SHP77 (cell line): ENCODE data around the gene MORN1.

Experiments used
- DNase-seq, 2 experiments: peaks; one replicate each; lab custom pipeline; 2025; lab: John Stamatoyannopoulos, UW

MORN1 gene

DNA sequence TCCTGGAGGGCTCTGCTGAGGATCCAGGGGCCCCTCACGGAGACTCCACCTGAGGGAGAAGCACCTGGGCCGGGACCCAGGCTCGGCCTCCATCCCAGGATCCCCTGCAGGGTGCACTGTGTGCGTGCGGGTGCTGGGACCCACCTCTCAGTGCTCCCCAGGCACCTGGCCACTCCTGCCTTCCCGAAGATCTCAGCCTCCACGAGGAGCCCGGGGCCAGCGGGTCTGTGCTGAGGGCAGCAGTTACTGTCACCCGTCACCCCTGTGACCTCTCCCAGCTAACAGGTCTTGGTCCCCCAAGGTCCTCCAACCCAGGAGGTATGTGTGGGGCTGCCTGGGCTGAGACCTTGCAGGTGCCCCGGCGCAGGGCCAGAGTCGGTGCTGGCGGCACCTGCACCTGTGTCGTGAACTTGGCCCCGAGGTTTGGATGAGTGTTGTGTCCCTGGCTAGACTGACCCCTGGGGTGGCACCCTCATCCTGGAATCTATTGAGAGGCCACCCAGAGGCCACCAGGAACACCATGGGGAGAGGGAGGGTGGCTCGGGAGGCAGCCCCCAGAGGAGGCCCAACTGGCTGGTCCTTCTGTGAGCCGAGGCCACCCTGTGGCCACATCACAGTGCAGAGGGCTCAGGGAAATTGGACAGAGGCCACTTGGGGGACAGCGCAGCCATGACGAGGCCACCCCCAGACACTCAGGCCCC is 17.7 kb downstream of the MORN1 start:
- DNase-seq, result no peak

DNA sequence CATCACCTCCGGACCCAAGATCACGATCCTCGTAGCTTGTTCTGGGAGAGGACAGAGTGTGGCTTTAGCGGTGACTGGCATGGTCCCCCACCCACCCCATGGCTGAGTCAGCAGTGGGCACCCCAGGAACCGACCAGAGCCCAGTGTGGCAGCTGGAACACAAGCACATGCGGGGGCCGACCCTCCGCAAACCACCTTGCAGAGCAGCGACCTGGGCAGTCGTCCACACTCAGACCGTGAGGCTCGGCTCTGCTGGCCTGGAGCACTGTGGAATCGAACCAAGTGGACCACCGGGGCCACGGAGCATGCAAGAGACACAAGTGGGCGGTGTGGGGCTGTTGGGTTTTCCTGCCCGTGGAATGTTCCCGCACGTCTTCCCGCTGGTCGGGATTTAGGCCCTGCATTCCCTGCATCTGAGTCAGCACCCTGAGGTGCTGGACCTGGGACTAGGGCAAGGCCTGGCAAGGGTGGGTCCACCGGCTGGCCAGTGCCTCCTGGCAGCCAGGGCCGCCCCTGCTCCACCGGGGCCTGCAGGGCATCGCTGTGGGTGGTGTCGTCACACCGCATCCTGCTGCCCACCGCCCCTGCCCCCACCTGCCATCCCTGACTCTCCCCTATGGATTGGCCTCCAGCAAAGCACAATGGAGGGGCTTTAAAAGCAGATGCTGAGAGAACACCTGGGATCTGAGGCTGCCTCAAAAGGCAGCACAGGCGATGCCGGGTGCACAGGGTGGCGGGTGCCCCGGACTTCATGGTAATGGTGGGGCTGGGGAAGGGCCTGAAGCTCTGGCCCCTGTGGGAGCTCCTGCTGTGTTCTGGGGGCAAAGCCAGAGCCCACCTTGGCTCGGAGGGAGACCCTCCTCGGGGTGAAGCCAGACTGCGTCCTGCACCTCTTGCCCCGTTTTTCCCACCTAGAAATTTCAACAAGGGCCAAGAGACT is 18.5 kb downstream of the MORN1 start:
- DNase-seq, result no peak

DNA sequence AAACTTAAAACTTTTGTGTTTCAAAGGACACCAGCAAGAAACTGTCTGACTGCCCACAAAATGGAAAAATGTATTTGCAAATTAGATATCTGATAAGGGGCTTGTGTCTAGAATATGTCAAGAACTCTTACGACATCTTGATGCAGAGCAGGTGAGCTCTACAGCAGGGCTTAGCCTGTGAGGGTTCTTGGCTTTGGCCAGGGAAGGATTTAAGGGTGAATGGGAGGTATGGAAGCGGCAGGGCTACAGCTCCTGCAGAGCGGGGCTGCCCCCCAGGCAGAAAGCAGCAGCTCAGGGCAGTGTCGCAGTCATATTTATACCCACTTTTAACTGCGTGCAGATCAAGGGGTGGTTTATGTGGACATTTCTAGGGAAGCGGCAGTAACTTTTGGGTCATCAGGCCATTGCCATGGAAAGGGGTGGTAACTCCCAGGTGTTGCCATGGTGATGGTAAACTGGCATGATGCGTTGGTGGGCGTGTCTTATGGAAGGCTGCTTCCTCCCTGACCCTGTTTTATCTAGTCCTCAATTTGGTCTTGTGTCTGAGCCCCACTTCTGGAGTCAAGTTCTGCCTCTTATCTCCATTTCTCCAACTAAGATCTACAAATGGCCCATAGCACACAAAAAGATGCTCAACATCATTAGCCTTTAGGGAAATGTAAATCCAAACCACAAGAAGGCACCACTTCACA is 23.2 kb downstream of the MORN1 start:
- DNase-seq, result no peak

DNA sequence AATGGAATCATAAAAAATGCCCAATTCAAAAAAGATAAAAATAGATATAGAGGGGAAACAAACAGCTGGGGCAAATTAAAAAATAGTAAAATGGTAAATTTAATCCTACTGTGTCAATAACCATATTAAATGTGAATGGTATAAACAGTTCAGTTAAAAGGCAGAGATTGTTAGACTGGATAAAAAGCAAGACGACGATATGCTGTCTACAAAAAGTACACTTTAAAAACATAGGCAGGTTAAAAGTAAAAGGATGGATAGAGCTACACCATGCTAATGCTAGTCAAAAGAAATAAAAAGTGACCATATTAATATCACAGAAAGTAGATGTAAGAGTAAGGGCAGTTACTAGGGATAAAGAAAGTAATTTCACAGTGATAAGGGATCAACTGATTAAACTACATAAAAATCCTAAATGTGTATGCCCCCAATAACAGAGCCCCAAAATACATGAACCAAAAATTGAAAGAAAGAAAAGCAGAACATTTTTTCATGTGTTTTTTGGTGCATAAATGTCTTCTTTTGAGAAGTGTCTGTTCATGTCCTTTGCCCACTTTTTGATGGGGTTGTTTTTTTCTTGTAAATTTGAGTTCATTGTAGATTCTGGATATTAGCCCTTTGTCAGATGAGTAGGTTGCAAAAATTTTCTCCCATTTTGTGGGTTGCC is 27.4 kb downstream of the MORN1 start:
- DNase-seq, result no peak

DNA sequence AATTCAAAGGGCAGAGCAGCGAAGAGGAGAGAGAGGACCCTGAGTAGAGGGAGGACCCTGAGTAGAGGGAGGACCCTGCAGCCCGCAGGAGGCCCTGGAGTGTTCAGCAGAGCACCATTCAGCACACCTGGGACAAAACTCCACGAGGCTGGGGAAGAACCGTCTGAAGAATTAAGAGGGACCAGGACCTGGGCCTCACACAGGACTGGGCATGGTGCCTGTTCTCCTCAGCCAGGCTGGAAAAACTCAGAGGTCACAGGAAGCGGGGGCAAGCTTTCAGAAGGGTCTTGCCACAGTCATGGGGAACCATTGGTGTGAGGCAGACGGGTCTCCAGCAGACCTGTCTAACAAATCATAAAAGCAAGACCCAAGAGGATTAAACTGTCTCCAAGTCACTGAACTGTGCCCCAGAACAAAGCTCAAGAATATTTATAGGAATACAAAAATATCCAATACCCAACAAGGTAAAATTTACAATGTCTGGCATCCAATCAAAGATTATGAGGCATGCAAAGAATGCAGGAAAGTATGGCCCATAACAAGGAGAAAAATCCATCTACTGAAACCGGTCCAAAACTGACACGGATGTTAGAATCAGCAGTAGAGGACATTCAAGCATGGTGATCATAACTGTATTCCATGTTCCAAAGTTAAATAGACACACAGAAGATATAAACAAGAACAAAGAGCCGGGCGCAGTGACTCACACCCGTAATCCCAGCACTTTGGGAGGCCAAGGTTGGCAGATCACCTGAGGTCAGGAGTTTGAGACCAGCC is 30.6 kb downstream of the MORN1 start:
- DNase-seq, result no peak

DNA sequence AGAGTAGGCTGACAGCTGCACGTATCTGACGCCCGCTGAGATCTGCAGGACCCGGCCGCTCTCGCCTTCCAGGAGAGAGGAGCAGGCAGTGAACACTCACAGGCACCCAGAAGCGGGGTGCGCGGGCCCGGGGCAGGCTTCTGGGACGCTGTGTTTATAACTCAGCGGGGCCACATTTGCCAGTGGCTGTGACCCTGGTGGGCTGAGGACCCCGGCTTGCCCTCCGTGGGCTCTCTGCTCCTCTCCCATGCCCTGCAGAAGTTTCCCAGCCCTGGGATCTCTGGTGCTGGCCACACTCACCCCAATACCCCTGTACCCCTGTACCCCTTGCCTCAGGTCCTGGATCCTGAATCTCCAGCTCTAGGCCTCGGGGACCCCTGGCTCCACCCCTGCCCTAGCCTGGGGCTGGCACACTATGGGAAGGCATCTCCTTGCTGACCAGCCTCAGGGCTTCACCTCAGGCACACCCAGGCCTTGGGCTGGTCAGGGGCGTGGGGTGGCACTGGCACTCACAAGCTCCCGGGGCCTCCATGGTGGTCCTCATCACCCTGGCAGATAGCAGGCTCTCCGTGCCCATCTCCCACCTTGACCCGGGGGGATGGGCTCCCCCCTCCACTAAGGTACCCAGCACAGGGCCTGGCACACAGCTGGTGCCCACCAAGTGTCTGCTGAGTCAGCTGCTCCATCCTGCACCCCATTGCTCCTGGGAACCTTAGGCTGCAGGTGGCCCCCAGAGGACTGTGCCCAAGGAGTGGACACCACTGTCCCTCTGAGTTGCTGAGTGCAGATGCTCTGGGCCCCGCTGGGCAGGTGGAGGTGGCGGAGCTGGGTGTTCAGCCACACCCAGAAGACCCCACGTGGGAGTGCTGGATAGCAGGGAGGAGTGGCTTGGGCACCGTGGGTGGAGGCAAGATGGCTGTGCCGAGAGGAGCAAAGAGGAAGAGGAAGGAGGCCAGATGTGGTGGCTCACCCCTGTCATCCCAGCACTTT is 32.4 kb downstream of the MORN1 start:
- DNase-seq, result no peak

DNA sequence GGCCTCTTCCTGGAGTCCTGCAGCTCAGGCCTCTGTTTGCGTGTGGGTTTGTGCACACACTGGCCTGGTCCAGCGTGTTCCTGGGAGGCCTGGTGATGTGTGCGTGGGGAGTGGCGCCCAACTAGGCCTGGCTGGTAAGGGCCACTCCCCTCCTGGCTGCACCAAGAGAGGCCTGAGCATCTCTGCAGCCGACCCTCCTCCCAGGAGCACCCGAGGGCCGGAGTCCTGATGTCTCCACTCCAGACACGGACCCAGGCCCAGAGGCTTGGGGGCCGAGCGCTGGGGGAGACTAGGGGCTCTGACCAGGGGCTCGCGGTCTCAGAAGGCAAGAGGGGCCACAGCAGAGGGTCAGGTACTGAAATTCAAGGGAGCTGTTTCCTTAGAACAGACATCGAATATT is 33.3 kb downstream of the MORN1 start:
- DNase-seq, result no peak

DNA sequence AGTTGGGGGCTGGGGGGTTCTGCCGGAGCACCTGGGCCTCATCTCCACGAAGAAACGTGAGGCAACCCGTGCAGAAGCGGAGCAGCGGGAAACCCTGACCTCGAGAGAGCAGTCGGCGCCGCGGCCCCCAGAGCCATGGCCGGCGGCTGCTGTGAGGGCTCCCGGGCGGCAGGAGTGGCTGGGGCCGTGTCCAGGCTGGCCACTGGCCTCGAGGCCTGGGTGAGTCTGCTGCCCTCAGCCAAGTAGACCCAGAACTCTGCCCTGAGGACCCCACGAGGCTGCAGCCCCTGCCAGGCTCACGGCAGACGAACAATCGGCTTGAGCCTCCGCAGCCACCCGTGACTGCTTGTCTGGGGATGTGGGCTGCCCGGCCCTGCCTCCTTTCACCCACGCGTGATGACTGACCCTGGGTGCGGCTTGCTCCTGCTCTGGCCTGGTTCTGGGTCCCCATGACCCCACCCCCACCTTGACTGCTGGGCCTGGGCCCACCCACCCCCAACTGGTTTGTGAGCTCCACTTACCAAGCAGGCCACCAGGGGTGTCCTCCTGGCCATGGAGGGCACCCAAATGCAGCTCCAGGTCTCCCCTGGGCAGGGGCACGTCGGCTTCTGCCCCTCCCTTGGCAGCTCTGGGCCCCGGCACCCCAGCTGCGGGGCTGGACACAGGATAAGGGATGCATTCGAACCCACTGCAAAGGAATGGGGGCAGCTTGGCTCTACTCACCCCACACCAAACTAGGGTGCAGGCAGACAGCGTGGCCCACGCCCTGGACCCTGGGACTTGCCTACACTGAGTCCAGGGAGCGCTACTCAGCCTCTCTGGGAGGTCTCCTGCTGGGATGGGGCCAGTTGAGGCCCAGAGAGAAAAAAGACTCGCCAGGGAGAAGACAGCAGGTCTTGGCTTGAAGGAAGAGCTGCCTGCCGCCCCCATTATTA is 34.2 kb downstream of the MORN1 start:
- no peak for DNase-seq

DNA sequence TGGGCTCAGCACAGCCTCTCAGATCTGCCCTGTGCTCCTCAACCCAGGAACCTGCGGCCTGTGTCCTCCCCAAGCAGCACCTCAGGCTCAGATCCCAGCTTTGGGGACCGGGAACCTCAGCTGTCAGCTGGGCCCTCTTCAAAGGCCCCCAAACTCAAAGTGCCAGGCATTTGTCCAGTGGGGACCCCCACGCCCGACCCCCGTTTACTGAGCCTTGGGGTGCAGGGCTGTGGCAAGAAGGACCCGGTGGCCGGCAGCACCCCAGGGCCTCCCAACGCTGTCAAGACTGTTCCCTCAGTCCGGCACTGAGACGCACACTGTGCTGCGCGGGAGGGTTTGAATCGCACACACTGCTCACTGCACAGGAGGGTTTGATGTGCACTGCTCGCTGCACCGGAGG is 35.0 kb downstream of the MORN1 start:
- no peak for DNase-seq

DNA sequence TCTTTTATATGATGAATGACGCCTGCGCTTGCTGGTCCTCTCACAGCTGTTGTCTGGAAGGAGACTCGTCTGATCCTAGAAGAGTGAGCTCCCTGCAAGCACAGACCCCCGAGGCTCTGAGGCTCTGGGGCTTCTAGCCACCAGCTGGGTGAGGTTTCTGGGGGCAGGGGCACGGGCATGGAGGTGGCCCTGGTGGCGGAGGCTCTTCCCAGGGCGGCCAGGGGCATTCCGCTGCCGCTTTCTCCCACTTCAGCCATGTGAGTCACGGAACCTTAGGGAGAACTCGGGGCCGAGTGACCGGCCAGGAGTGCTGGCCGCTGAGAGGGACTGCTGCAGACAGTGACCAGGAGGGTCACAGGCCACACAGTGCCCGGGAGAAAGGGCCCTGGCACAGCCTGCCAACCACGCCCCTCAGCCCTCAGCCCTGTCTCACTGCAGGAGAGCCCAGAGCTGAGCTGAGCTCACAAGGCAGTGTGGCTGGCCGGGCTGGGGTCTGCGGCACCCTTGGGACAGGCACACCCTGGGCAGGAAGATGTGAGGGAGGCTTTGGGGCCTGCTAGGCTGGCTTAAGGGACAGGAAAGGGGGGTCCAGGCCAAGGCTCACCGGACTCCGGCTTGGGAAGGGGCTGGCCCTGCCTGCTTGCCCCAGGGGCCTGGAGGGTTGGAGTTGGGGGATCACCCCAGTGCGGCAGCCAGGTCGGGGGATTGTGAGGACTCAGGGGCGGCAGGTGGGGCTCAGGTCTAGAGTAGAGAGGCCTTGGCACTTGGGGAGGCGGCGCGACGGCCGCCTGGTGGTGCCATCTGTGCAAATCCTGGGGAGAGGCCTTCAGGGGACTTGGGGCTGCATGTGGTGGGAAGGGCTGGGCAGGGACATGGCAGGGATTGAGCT is 35.7 kb downstream of the MORN1 start:
- DNase-seq, result no peak

DNA sequence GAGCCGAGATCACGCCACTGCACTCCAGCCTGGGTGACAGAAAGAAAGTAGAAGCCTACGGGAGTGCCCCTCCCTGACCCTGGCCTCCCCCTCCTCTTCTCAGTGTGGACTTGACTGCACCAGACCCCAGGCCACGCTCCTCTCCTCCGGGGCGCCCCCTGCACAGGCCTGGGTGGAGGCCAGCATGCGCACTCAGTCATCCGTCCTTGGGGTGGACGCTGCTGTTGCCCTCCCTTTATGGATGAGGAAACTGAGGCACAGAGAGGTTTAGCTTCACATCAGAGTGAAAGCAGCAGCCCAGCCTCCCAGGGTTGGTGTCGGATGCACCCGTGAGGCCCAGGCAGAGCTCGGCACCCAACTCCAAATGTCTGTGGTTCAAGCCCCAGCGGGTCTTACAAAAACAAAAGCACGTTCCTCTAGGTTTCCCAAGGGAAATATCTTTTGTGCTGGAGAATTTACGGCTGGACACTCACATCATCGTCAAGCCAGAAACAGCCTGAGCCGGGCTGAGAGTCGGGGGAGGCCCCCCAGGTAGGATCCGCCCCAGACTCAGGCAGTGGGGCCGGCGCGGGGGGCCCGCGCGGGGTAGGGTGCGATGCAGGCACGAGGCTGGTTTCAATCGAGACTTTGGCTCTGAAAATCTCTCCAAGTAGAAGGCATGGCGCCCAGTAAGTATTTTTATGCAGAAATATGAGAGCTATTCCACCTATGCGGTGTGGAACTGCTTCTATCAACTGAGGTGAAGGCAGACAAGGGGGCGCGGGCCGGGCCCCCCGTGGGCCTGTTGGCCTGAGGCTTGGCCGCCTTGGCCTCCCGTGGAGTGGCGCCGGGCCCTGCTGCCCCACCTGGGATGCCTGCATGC is 36.6 kb downstream of the MORN1 start:
- no peak for DNase-seq

DNA sequence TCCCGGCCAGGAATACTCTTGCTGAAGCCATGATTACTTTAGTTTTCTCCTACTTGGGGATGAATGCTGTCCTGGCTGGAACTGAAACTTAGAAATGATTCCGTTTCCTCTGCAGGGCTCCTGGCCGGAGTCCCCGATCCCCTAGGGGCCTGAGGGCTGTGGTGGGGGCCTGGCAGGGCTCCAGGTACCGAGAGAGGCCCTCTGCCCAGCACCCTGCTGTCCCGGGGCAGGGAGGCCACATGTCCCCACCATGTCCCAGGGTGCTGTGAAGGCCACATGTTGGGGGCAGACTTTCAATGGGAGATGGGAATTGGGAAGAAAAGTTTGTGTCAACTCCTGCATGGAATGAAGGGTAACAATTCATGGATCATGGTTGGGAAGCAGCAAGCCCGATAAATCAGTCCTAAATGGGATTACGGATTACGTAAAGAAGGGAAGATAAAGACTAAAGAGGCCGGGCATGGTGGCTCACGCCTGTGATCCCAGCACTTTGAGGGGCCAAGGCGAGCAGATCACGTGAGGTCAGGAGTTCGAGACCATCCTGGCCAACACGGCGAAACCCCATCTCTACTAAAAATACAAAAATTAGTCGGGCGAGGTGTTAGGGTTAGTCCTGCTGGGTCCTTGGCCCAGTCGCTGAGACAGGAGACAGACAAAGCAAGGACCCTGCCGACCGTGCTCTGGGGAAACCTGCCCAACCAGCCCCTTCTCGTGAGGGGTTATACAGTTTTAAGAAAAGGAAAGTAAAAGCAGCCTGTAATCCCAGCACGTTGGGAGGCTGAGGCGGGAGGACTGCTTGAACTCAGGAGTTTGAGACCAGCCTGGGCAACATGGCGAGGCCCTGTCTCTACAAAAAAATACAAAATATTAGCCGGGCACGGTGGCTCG is 37.6 kb downstream of the MORN1 start:
- no peak for DNase-seq

DNA sequence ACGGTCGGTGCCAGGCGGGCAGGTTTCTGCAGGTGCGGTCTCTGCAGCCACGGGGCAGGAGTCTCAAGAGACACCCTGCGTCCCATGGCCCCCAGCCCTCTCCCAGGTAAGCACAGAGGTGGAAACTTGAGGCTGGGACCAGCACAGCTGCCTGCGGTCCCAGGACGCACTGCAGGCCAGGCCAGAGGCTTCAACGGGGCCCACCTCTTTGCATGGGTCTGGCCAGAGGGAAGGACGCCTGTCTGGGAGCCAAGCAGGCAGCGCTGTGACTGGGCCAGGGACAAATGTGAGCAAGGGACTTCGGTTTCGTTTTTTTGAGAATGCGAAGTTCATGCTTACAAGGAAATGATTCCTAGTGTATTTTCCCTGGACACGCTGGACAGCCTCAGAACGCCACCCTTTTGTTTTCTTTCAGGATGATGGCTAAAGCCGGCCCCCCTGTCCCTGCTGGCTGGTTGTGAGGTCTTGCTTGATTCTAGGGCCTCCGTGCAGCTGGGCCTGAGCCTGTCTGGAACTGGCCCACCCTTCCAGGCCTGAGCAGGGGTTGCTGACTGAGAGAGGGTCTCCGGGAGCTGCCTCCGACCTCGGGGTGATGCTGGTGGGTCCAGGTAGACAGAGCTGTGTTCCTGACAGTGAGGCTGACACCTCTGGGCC is 38.3 kb downstream of the MORN1 start:
- no peak for DNase-seq

DNA sequence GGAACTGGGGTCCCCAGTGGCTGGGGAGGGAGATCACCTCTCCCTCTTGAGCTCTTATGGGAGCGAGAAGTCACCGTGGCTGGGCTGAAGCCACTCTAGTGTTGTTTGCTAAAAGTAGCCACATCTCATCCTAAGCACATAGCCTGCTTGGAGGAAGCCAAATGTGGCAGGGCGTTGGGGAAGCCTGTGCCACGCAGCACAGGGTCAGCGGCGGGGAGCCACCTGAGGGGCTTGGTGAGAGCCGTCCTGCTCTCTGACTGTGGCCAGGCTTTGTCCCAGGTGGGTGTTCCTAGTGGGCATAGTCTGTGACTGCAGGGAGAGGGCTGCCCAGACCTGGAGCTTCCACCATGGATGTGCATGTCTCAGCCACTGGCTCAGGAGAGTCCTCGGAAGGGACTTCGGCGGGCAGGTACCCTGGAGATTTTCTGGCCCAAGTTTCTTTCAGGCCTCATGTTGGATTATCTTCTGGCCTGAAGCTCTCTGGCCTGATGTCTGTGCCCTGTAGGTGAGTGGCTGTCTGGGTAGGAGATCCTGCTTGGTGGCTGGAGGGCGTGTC is 38.9 kb downstream of the MORN1 start:
- DNase-seq, result no peak

DNA sequence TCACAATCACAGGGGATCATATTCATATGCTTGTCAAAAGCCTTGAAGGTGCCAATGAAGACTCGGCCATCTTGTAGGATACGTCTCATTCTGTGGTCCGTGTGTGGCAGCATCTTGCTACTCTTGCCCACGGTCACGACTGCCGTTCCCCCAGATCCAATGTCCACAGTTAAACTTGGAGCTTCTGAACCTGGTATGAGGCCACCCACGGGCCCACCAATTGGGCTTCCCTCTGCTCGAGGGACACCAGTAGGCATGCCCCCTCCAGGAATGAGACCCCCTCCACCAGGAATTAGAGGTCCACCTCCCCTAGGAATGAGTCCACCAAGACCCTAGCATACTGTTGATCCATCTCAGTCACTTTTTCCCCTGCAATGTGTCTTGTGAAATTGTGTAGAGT is 39.6 kb downstream of the MORN1 start:
- DNase-seq, result no peak
